Measurements from ENCODE around the gene BRCA1.

BRCA1 gene

GRCh38 chr17:43079641-43080302 is 45.4 kb downstream of the BRCA1 start:
- Histone ChIP-seq H3K4me2 (ENCODE audit: low read length) (no peak overlapping the region), H3K9me3 (ENCODE audit: control insufficient read depth, low read length) (no peaks in the 10 kb centered on the region), H3K4me1 (no peaks in the 10 kb centered on the region), H3K4me3 (ENCODE audit: low read depth, low read length) (no peak overlapping the region), H3K79me2 (no peaks in the 10 kb centered on the region), H2AFZ (no peak overlapping the region), H3K36me3 (ENCODE audit: control insufficient read depth, insufficient read depth, low read length) (no peaks in the 10 kb centered on the region), H3K27me3 (ENCODE audit: control insufficient read depth, insufficient read depth, low read length) (no peaks in the 10 kb centered on the region), H3K9ac (no peak overlapping the region), H3K27ac (no peak overlapping the region)
- TF ChIP-seq CTCF (IDR thresholded peaks at IDR 0.05) = no peak

- TF ChIP-seq CTCF (IDR thresholded peaks at IDR 0.05) = no peak
- Histone ChIP-seq H3K4me2 (ENCODE audit: low read length) (no peak overlapping the region), H3K9me3 (ENCODE audit: control insufficient read depth, low read length) (no peaks in the 10 kb centered on the region), H3K36me3 (ENCODE audit: control insufficient read depth, insufficient read depth, low read length) (no peaks in the 10 kb centered on the region), H2AFZ (no peak overlapping the region), H3K4me1 (no peaks in the 10 kb centered on the region), H3K9ac (no peak overlapping the region), H3K79me2 (no peaks in the 10 kb centered on the region), H3K27me3 (ENCODE audit: control insufficient read depth, insufficient read depth, low read length) (no peaks in the 10 kb centered on the region), H3K27ac (no peak overlapping the region), H3K4me3 (ENCODE audit: low read depth, low read length) (no peak overlapping the region)
These were observed 50.3 kb downstream of the BRCA1 start for GRCh38 chr17:43074869-43075268.

DNA sequence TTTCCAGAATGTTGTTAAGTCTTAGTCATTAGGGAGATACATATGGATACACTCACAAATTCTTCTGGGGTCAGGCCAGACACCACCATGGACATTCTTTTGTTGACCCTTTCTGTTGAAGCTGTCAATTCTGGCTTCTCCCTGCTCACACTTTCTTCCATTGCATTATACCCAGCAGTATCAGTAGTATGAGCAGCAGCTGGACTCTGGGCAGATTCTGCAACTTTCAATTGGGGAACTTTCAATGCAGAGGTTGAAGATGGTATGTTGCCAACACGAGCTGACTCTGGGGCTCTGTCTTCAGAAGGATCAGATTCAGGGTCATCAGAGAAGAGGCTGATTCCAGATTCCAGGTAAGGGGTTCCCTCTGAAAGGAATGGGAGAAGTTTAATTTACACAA is 54.3 kb downstream of the BRCA1 start:
- H3K4me1 ChIP-seq = no peaks in the 10 kb centered on the region
- no peak overlapping the region for H2AFZ ChIP-seq
- no peak overlapping the region for H3K9ac ChIP-seq
- no peak for TF ChIP-seq CTCF (IDR thresholded peaks at IDR 0.05)
- H3K4me2 ChIP-seq (ENCODE audit: low read length) = no peak overlapping the region
- no peak overlapping the region for H3K4me3 ChIP-seq (ENCODE audit: low read depth, low read length)
- H3K36me3 ChIP-seq (ENCODE audit: control insufficient read depth, insufficient read depth, low read length) = no peaks in the 10 kb centered on the region
- H3K9me3 ChIP-seq (ENCODE audit: control insufficient read depth, low read length) = no peaks in the 10 kb centered on the region
- H3K27ac ChIP-seq = no peak overlapping the region
- no peaks in the 10 kb centered on the region for H3K27me3 ChIP-seq (ENCODE audit: control insufficient read depth, insufficient read depth, low read length)
- no peaks in the 10 kb centered on the region for H3K79me2 ChIP-seq

- Histone ChIP-seq H3K9ac (no peak overlapping the region), H3K27me3 (ENCODE audit: control insufficient read depth, insufficient read depth, low read length) (no peaks in the 10 kb centered on the region), H3K4me2 (ENCODE audit: low read length) (no peak overlapping the region)
These were observed 54.9 kb downstream of the BRCA1 start for GRCh38 chr17:43070257-43070656.

More at GRCh38 chr17:43070257-43070656, 54.9 kb downstream of the BRCA1 start:
- no peaks in the 10 kb centered on the region for H3K79me2 ChIP-seq
- H3K9me3 ChIP-seq (ENCODE audit: control insufficient read depth, low read length) = no peaks in the 10 kb centered on the region
- H3K4me3 ChIP-seq (ENCODE audit: low read depth, low read length) = no peak overlapping the region
- no peaks in the 10 kb centered on the region for H3K36me3 ChIP-seq (ENCODE audit: control insufficient read depth, insufficient read depth, low read length)
- no peak overlapping the region for H3K27ac ChIP-seq
- no peak overlapping the region for H2AFZ ChIP-seq
- TF ChIP-seq CTCF (IDR thresholded peaks at IDR 0.05) = no peak
- H3K4me1 ChIP-seq = no peaks in the 10 kb centered on the region
